Tracheal epithelial cell (primary cell): Measurements from ENCODE around the gene ARAP2. TPM values are rescaled to one million over a fixed set of nuclear protein-coding genes. Genes with fewer than 3 reads are reported as not detected.

Experiments used
- total RNA-seq: library from RNA; depleted of rRNA; stranded (reverse); fragments of >200 nt; gene quantifications from 2 replicates; pipeline ENCODE4 v1.2.1, GENCODE V29; 2014

The ARAP2 gene, protein sequence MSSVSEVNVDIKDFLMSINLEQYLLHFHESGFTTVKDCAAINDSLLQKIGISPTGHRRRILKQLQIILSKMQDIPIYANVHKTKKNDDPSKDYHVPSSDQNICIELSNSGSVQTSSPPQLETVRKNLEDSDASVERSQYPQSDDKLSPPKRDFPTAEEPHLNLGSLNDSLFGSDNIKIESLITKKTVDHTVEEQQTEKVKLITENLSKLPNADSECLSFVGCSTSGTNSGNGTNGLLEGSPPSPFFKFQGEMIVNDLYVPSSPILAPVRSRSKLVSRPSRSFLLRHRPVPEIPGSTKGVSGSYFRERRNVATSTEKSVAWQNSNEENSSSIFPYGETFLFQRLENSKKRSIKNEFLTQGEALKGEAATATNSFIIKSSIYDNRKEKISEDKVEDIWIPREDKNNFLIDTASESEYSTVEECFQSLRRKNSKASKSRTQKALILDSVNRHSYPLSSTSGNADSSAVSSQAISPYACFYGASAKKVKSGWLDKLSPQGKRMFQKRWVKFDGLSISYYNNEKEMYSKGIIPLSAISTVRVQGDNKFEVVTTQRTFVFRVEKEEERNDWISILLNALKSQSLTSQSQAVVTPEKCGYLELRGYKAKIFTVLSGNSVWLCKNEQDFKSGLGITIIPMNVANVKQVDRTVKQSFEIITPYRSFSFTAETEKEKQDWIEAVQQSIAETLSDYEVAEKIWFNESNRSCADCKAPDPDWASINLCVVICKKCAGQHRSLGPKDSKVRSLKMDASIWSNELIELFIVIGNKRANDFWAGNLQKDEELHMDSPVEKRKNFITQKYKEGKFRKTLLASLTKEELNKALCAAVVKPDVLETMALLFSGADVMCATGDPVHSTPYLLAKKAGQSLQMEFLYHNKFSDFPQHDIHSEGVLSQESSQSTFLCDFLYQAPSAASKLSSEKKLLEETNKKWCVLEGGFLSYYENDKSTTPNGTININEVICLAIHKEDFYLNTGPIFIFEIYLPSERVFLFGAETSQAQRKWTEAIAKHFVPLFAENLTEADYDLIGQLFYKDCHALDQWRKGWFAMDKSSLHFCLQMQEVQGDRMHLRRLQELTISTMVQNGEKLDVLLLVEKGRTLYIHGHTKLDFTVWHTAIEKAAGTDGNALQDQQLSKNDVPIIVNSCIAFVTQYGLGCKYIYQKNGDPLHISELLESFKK (N-terminal part only)
- 48.0 and 64.2 TPM in 2 replicates for total RNA-seq

GRCh38 chr4:36244257-36245082 is at the start of gene ARAP2:
ARAP2 (minus strand) TSS chr4:36244514; CDS start chr4:36229486, 15,028 bp downstream.

GRCh38 chr4:36281384-36282106 is 37.2 kb upstream of the ARAP2 start, which contains the start of gene DTHD1:
DTHD1 (plus strand) TSS chr4:36281616; CDS start chr4:36281759, 143 bp downstream.

Other genes with a start within 250 kb of the ARAP2 start
- gene DTHD1, start 37.1 kb upstream of the ARAP2 start, total RNA-seq = 0.85 TPM in 1 of 2 replicates, not detected in the other